PC-3 (cell line): Measurements from ENCODE around the gene NNT. TPM values are rescaled to one million over a fixed set of nuclear protein-coding genes. Genes with fewer than 3 reads are reported as not detected.

Source experiments
- ATAC-seq: fragments of 200-7000 bp; cut with Tn5 transposase; 2 replicates; pipeline ENCODE4 v1.9.1; 2020; ENCODE audit warnings: mild to moderate bottlenecking, moderate library complexity
- BruUV-seq: library from RNA; stranded (reverse); fragments of 400-500 nt; replicated peaks from 2 replicates; lab custom pipeline; 2021; lab: Mats Ljungman, UMichigan
- CTCF ChIA-PET: fragments of 300-600 bp; sonication (Branson Sonifier 250); formaldehyde crosslinking; loops from one replicate; lab custom pipeline; 2022; ENCODE audit warnings: antibody characterized with exemption; lab: Charles Lee
- POLR2A ChIA-PET: fragments of 300-600 bp; sonication (Branson Sonifier 250); formaldehyde crosslinking; loops from one replicate; lab custom pipeline; 2022; ENCODE audit warnings: antibody characterized with exemption; ENCODE audit not compliant: unreplicated experiment; lab: Charles Lee
- DNase-seq: peaks from one replicate; pipeline ENCODE4 v3.0.0-alpha.2; 2015
- H2AFZ ChIP-seq: fragments of 300-600 bp; sonication (generic); 2 replicates; pipeline ENCODE4 v1.6.0; 2016; ENCODE audit warnings: antibody characterized with exemption, low read length
- H3F3A ChIP-seq: fragments of 300-600 bp; sonication (generic); one replicate; pipeline ENCODE4 v1.6.0; 2017; ENCODE audit warnings: antibody characterized with exemption, low read length, control low read depth, mild to moderate bottlenecking; ENCODE audit not compliant: unreplicated experiment
- H3K27ac ChIP-seq: fragments of 300-600 bp; sonication (generic); 2 replicates; pipeline ENCODE4 v1.5.1; 2016; ENCODE audit warnings: mild to moderate bottlenecking, low read length
- H3K27me3 ChIP-seq: fragments of 300-600 bp; sonication (generic); 2 replicates; pipeline ENCODE4 v1.6.1; 2016; ENCODE audit warnings: low read length, mixed read lengths
- H3K36me3 ChIP-seq: fragments of 300-600 bp; sonication (generic); 2 replicates; pipeline ENCODE4 v1.6.1; 2016; ENCODE audit warnings: low read depth, mixed run types, low read length, mixed read lengths
- H3K4me1 ChIP-seq: fragments of 300-600 bp; sonication (generic); 2 replicates; pipeline ENCODE4 v1.5.1; 2016; ENCODE audit warnings: low read length; ENCODE audit not compliant: insufficient read depth
- H3K4me2 ChIP-seq: fragments of 300-600 bp; sonication (generic); 2 replicates; pipeline ENCODE4 v1.6.0; 2016; ENCODE audit warnings: low read length
- H3K4me3 ChIP-seq: fragments of 300-600 bp; sonication (generic); 2 replicates; pipeline ENCODE4 v1.5.1; 2016; ENCODE audit warnings: mild to moderate bottlenecking, low read length, mixed read lengths
- H3K79me2 ChIP-seq: fragments of 300-600 bp; sonication (generic); 2 replicates; pipeline ENCODE4 v1.6.1; 2017; ENCODE audit warnings: low read length, mixed read lengths
- H3K9ac ChIP-seq: fragments of 300-600 bp; sonication (generic); 2 replicates; pipeline ENCODE4 v1.6.0; 2016; ENCODE audit warnings: mild to moderate bottlenecking, low read length
- H3K9me2 ChIP-seq: fragments of 300-600 bp; sonication (generic); replicated peaks from 2 replicates; pipeline ENCODE4 v1.6.1; 2016; ENCODE audit warnings: mixed run types, low read length, mixed read lengths
- H3K9me3 ChIP-seq: fragments of 300-600 bp; sonication (generic); 2 replicates; pipeline ENCODE4 v1.6.1; 2016; ENCODE audit warnings: low read length, mixed read lengths
- H4K20me1 ChIP-seq: fragments of 300-600 bp; sonication (generic); 2 replicates; pipeline ENCODE4 v1.6.1; 2016; ENCODE audit warnings: low read length, mixed read lengths
- EZH2 ChIP-seq: fragments of 300-600 bp; sonication (generic); IDR thresholded peaks from one replicate; pipeline ENCODE4 v1.6.1; 2017; ENCODE audit warnings: antibody characterized with exemption, mild to moderate bottlenecking, low read length; ENCODE audit not compliant: unreplicated experiment
- EZH2phosphoT487 ChIP-seq: fragments of 300-600 bp; sonication (generic); IDR thresholded peaks from 2 replicates; pipeline ENCODE4 v1.6.1; 2018; ENCODE audit warnings: mild to moderate bottlenecking, antibody characterized with exemption, low read length, borderline replicate concordance
- intact Hi-C: fragments of 100-400 bp; cut with micrococcal nuclease; formaldehyde crosslinking; loops from 2 replicates; pipeline ENCODE4 v1.9.0; 2023
- total RNA-seq: library from RNA; depleted of rRNA; stranded (reverse); fragments of >200 nt; gene quantifications from 2 replicates; pipeline ENCODE4 v1.2.3, GENCODE V29; 2014
- TF ChIP-seq, protein P1 (sequence below): fragments of 300-600 bp; sonication (generic); conservative IDR thresholded peaks from 2 replicates; pipeline ENCODE4 v1.5.1; 2017; ENCODE audit warnings: antibody characterized with exemption, low read depth, mild to moderate bottlenecking, low read length

NNT gene
- total RNA-seq, 1 experiment from 2014 or later = 15.6 TPM

DNA sequence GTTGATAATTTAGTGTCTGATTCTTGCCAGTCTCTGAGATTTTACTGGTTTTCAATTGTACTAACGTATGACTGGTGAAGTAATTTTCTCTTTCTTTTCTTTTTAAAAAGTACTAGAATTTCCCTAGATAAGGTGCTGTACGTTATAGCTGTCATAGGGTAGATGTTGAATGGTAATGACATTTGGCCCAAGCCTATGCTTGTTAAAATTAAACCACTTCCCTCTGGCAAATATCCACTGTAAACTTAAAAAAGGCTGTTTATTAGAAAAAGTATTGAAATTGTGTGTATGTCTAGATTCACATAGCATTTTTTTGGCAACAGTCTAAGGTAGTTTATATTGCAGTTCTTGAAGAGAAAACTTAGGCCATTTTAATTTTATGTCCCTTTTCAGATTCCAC lies 97.6 kb downstream of the NNT start:
- no peak for DNase-seq
- POLR2A ChIA-PET = no interaction called here
- no peaks in the 10 kb centered on the region for H3K27me3 ChIP-seq
- no peak overlapping the region for H2AFZ ChIP-seq
- H3F3A ChIP-seq = no peaks in the 10 kb centered on the region
- no TSS peak for BruUV-seq
- H3K79me2 ChIP-seq = no peaks in the 10 kb centered on the region
- intact Hi-C loops = no loop called here
- no peak overlapping the region for H3K4me3 ChIP-seq
- no peak overlapping the region for H3K27ac ChIP-seq
- TF ChIP-seq, protein P1, sequence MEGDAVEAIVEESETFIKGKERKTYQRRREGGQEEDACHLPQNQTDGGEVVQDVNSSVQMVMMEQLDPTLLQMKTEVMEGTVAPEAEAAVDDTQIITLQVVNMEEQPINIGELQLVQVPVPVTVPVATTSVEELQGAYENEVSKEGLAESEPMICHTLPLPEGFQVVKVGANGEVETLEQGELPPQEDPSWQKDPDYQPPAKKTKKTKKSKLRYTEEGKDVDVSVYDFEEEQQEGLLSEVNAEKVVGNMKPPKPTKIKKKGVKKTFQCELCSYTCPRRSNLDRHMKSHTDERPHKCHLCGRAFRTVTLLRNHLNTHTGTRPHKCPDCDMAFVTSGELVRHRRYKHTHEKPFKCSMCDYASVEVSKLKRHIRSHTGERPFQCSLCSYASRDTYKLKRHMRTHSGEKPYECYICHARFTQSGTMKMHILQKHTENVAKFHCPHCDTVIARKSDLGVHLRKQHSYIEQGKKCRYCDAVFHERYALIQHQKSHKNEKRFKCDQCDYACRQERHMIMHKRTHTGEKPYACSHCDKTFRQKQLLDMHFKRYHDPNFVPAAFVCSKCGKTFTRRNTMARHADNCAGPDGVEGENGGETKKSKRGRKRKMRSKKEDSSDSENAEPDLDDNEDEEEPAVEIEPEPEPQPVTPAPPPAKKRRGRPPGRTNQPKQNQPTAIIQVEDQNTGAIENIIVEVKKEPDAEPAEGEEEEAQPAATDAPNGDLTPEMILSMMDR = no peak
- TF ChIP-seq EZH2phosphoT487 = no peak
- no peaks in the 10 kb centered on the region for H4K20me1 ChIP-seq
- H3K9me2 ChIP-seq = no peaks in the 10 kb centered on the region
- H3K9me3 ChIP-seq = 0 out of 2 replicates have a peak, but pooled peaks cover under 1% of the 10 kb centered on the region
- no peak overlapping the region for H3K4me2 ChIP-seq
- H3K4me1 ChIP-seq = no peaks in the 10 kb centered on the region
- no peak overlapping the region for H3K9ac ChIP-seq
- CTCF ChIA-PET = no interaction called here
- no peaks in the 10 kb centered on the region for H3K36me3 ChIP-seq
- ATAC-seq = peak; percentile 38

DNA sequence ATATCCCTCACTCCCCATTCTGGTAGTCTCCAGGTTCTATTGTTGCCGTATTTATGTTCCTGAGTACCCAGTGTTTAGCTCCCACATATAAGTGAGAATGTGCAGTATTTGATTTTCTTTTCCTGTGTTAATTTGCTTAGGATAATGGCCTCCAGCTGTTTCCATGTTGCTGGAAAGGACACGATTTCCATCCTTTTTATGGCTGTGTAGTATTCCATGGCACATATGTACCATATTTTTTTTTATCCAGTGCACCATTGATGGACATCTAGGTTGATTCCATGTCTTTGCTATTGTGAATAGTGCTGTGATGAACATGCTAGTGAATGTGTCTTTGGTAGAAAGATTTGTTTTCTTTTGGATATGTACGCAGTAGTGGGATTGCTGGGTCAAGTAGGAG lies 98.2 kb downstream of the NNT start:
- Histone ChIP-seq H3K9me2 (no peaks in the 10 kb centered on the region), H3K9ac (no peak overlapping the region), H3K36me3 (no peaks in the 10 kb centered on the region), H3F3A (no peaks in the 10 kb centered on the region), H3K4me2 (no peak overlapping the region), H3K9me3 (no peaks in the 10 kb centered on the region), H3K27ac (no peak overlapping the region), H3K79me2 (no peaks in the 10 kb centered on the region), H3K4me3 (no peak overlapping the region), H2AFZ (no peak overlapping the region), H4K20me1 (no peaks in the 10 kb centered on the region), H3K27me3 (no peaks in the 10 kb centered on the region), H3K4me1 (no peaks in the 10 kb centered on the region)
- CTCF ChIA-PET = no interaction called here
- no TSS peak for BruUV-seq
- DNase-seq (no peak), ATAC-seq (no peak)
- TF ChIP-seq EZH2phosphoT487 (no peak), EZH2 (no peak)
- TF ChIP-seq, protein P1 = no peak
- intact Hi-C loops = no loop called here
- POLR2A ChIA-PET = no interaction called here

DNA sequence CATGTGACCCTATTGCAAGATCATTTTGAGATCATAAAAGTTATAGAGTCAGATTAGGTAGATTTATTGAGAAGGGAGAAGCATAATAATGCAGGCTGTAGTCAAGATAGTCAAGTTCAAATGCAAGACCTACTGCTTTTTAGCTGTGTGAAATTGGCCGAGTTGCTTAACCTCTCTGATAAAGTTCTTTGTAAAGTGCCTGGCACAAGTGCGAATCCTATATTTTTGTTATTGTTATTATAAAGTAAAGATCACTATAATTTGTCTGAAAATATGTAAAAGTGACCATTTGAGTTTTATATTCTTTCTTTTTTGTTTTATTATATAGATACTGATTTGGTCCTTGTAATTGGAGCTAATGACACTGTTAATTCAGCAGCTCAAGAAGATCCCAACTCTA lies 99.3 kb downstream of the NNT start:
- DNase-seq = no peak
- H3K79me2 ChIP-seq = no peaks in the 10 kb centered on the region
- H3K27ac ChIP-seq = no peak overlapping the region
- H3K36me3 ChIP-seq = no peaks in the 10 kb centered on the region
- H3K27me3 ChIP-seq = no peaks in the 10 kb centered on the region
- ChIA-PET POLR2A (no interaction called here), CTCF (no interaction called here)
- ATAC-seq = no peak
- TF ChIP-seq EZH2 (no peak), EZH2phosphoT487 (no peak)
- TF ChIP-seq, protein P1 = no peak
- H3F3A ChIP-seq = no peaks in the 10 kb centered on the region
- H3K4me1 ChIP-seq = no peaks in the 10 kb centered on the region
- no TSS peak for BruUV-seq
- H3K9me3 ChIP-seq = no peaks in the 10 kb centered on the region
- no peak overlapping the region for H3K9ac ChIP-seq
- H3K9me2 ChIP-seq = no peaks in the 10 kb centered on the region
- no peaks in the 10 kb centered on the region for H4K20me1 ChIP-seq
- no peak overlapping the region for H2AFZ ChIP-seq
- intact Hi-C loops = no loop called here
- H3K4me2 ChIP-seq = no peak overlapping the region
- no peak overlapping the region for H3K4me3 ChIP-seq
